GM18858 (cell line): ENCODE measurements around the gene MAPK1IP1L.
"Not testable (repeated sequence)": the region's sequence is repeated elsewhere in the genome, so short reads cannot be mapped to it uniquely, and the experiment has no call there.

Experiments
- ATAC-seq: cut with Tn5 transposase; IDR thresholded peaks from one replicate; pipeline ENCODE4 v1.9.1; 2021; ENCODE audit not compliant: unreplicated experiment

Gene MAPK1IP1L

GRCh38 chr14:55053500-55053899 is 2.1 kb downstream of the MAPK1IP1L start:
- no peak for ATAC-seq

GRCh38 chr14:55054098-55054497 is 2.7 kb downstream of the MAPK1IP1L start:
- ATAC-seq = no peak

GRCh38 chr14:55057919-55058318 is 6.5 kb downstream of the MAPK1IP1L start:
- ATAC-seq = no peak

GRCh38 chr14:55059333-55059732 is 7.9 kb downstream of the MAPK1IP1L start:
- no peak for ATAC-seq

- ATAC-seq = no peak
Measured at GRCh38 chr14:55062517-55063351, 11.3 kb downstream of the MAPK1IP1L start.

DNA sequence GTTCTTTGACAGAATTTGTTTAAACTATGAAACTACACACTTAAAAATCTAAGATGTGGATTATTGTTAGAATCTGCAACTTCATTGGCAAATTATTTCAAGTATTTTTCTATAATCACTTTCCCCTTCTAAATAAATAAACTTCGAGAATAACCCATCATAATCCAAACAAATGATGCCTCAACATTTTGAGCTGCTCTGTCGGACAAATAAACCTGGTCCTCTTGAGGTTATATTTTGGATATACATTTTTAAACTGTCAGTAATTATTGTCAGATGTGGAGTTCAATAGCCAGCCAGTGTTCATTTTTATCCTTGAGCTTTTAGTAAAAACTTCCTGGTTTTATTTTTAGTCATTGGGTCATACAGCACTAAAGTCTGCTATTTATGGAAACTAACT is 13.4 kb downstream of the MAPK1IP1L start:
- ATAC-seq = not testable (repeated sequence)

GRCh38 chr14:55065411-55065810 is 14.0 kb downstream of the MAPK1IP1L start:
- ATAC-seq = no peak

DNA sequence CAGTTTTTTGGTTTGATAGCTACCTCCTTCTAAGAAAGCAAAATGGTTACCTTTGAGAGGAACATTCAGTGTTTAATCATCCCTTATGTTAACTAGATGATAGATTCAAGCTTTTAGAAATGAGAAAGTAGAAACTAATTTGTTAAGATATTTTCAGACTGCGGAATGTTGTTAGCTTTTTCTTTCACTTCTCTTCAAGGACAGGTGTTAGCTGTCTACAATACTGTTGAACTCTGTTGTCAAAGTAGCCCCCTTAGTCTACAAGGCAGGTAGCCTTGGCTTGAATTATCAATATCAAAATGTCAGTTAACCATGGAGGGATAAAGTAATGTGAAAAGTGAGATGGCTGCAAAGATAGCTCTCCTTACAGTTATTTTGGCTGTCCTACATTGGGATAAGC is 14.8 kb downstream of the MAPK1IP1L start:
- ATAC-seq = no peak

- ATAC-seq = no peak
Measured at GRCh38 chr14:55070981-55071411, 19.5 kb downstream of the MAPK1IP1L start.

DNA sequence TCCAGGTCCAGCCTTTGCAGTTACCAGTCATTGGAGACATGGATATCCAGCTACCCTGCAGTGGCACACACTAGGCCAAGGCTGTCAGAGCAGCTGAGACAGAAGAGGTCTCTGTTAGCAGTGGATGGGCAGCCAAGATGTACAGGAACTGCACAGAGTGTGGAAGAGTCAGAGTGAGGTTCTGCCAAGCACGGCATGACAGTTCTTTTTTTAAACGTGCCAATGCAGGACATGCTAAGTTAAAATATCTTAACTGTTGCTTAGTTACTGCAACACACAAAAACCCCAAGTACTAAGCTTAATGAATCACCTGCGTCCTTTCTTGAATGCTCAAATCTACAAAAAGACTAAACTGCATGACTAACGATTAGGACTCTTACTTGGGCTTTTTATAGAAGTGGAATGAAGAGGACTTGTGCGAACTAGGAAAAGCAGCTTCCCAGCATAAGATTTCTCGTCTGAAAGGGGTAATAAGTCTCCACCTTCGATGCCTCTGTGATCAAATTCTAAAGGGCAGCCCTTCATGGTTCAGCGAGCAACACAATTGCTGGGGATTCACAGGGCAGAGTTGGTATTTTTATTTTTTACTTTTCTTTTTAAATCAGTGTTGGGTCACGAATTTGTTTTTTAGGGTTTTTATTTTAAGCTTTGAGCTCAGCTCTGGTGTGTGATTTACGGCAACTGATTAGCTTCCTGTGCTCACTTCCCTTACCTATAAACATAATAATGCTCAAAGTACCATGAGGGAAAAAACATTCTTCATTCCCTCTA is 20.6 kb downstream of the MAPK1IP1L start:
- ATAC-seq = peak; percentile 32

- ATAC-seq = no peak
Measured at GRCh38 chr14:55073856-55074255, 22.4 kb downstream of the MAPK1IP1L start.

DNA sequence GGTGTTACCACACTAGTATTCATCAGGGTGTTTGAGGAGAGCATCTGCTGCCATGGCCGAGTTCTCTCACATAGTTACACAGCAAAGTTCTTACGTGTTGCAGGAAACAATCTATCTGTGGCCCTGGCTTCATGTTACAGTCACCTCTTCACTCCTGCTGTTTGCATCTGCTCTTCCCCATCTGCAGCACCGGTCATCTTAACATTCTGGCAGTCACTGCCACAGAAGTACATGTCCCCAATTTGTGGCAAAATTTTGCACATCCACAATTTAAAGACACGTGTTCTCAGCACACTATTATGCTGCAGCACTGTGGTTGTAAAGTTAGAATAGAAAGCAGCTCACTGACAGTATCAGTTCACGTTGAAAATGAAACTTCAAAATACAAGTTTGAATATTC is 23.2 kb downstream of the MAPK1IP1L start:
- peak; percentile 31 for ATAC-seq

GRCh38 chr14:55075628-55076175 is 24.3 kb downstream of the MAPK1IP1L start:
- no peak for ATAC-seq

DNA sequence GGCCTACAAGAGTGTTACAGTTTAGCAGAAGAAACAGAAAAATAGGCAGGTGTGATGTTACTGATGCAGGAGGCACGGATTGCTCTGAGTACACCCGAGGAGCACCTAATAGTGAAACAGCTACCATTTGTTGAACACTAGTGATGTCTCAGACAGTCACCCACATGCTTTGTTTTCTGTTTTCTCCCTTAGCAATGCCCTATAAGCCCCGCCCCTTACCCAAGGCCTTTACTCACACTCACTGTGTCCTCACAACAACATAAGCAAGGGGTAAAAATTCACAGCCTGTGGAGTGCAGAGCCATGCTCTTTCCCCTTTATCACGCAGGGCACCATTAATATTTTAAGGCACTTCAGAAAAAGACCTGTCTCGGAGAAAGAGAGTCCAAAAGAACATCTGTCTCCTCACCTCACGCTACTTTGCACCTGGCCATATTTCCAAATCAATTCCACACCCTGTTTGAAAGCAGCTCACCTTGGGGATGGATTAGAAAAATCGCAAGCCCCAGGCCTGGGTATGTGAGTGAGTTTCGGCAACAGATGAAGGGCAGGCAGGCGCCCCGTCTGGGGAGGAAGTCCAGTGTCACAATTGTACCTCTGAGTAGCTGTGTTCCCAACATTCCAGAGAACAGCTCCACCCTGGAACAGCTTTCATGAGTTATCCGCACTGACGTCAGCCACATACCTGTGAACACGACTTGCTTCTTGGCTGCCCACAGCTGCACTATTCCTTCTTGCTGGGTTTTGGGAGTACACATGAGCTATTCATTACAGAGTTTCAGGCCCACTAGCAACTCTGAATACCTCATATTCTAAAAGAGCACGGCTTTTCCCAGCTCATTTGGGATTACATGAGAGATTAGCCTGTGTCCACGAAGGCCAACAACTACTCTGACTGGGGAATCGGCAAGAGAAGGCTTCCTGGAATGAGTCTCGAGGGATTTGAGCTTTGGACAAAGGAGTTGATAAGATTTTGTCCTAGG is 26.0 kb downstream of the MAPK1IP1L start:
- no peak for ATAC-seq

GRCh38 chr14:55079961-55080360 is 28.5 kb downstream of the MAPK1IP1L start:
- not testable (repeated sequence) for ATAC-seq

DNA sequence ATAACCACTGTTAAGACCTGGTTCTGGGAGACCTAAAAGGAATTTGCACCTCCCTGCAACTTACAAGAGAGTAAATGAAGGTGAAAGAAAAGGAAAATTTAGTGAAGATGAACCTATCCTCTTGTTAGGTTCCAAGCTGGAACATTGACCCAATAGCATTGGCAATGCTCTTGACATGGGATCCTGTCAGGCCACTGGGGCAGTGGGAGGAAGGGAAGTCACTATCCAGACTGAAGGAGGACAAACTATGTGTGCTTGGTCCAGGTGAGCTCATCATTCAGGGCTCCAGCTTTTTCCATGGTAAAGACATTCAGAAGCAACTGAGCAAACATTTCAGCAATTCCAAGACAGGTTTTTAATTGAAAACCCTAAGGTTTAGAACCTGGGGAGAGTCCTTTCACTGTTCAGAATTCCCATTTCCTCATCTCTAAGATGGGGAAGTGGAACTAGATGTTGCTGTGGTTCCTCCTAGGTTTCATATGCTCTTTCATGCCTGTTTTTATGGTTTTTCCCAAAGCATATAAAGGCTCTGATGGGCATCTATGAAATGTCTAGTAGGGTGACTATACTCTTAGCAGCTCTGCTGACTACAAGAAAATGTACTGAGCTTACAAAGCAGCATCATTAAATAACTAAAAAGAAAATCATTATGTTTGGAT is 33.1 kb downstream of the MAPK1IP1L start:
- ATAC-seq = no peak

GRCh38 chr14:55085060-55085660 is 33.7 kb downstream of the MAPK1IP1L start:
- no peak for ATAC-seq

GRCh38 chr14:55086938-55087337 is 35.5 kb downstream of the MAPK1IP1L start:
- no peak for ATAC-seq

DNA sequence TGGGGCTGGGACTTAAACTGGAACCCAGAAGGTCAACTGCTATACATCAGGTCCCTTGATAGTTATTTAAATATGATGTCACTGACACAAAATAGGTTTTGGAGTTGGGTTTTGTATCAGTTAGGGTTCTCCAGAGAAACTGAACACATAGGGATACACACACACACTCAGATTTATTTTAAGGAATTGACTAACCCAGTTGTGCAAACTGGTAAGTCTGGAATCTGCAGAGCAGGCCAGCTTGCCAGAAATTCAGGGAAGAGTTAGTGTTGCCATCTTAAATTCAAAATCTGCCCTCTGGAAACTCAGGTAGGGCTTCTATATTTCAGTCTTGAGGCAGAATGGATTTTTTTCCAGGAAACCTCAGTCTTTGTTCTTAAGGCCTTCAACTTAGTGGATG is 36.9 kb downstream of the MAPK1IP1L start:
- no peak for ATAC-seq

DNA sequence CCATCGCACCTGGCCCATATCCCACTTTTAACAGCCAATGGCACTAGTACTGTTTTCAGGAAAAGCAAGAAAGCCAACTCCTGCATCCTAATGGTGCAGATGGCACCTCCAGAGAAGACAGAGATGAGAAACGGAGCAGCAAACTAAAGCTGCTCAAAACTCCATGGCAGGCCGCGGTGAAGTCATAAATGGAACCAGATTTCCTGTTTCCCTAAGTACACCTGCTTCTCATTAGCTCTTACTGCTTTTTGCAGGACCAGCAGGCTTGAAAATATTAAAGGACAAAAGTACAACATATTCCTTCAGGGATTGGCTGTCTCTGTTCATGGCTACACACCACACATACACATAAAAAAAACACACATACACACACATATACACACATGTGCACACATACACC is 40.9 kb downstream of the MAPK1IP1L start:
- ATAC-seq = no peak
